Left lung (tissue), 10 donors: Measurements from ENCODE around the gene MAST1. TPM values are rescaled to one million over a fixed set of nuclear protein-coding genes. Genes with fewer than 3 reads are reported as not detected.
A peak's percentile ranks its signal among the peaks of the same experiment; 100 is the strongest.

Experiments
- ATAC-seq: fragments of 200-7000 bp; cut with Tn5 transposase; one replicate; pipeline ENCODE4 v1.9.1; 2020; ENCODE audit warnings: moderate library complexity
- DNase-seq, 4 donors: peaks; one replicate each; pipeline ENCODE4 v3.0.0-alpha.2; 2013 to 2020
- H3K27ac ChIP-seq, 2 donors: fragments of 200-600 bp; sonication (generic) in 1 of 2; one replicate each; pipeline versions ENCODE4 v1.5.0 to v1.8.0; 2020 to 2021
- H3K27me3 ChIP-seq, 2 donors: fragments of 200-600 bp; sonication (generic) in 1 of 2; one replicate each; pipeline versions ENCODE4 v1.5.0 to v1.8.0; 2020 to 2021
- H3K36me3 ChIP-seq, 2 donors: fragments of 200-600 bp; sonication (generic) in 1 of 2; one replicate each; pipeline versions ENCODE4 v1.5.0 to v1.8.0; 2020 to 2021
- H3K4me1 ChIP-seq, 2 donors: fragments of 200-600 bp; one replicate each; pipeline ENCODE4 v1.8.0; 2021
- H3K4me3 ChIP-seq, 2 donors: fragments of 200-600 bp; sonication (generic) in 1 of 2; one replicate each; pipeline versions ENCODE4 v1.5.0 to v1.8.0; 2020 to 2021; ENCODE audit warnings: mild to moderate bottlenecking in 1 of 2
- H3K9me3 ChIP-seq, 2 donors: fragments of 200-600 bp; sonication (generic) in 1 of 2; one replicate each; pipeline versions ENCODE4 v1.5.0 to v1.8.0; 2020 to 2021
- intact Hi-C, 2 donors: fragments of 100-400 bp; cut with DNase I; formaldehyde crosslinking; loops; one replicate each; pipeline versions ENCODE4 v1.11.2 to v1.14.2; 2022
- polyA plus RNA-seq, 6 donors: library from polyadenylated mRNA; unstranded; fragments of 120-200 nt; gene quantifications; one replicate each; pipeline ENCODE4 v1.2.1, GENCODE V29; 2013; ENCODE audit not compliant: insufficient read length in 6 of 6
- total RNA-seq, 2 donors: library from RNA; stranded (reverse); fragmentation: NEBNext Ultra II Directional; extraction: Animal tissue kit (Norgen Biotek cat#: 25700); gene quantifications; one replicate each; pipeline ENCODE4 v1.2.1, GENCODE V29; 2021
- TF ChIP-seq, protein P1 (sequence below), 2 donors: fragments of 200-600 bp; sonication (generic) in 1 of 2; IDR thresholded peaks; one replicate each; pipeline versions ENCODE4 v1.5.0 to v1.8.0; 2021; ENCODE audit warnings: antibody characterized with exemption in 2 of 2
- donor health status: DM: no; HTN: yes; CAD: no.
- donor health status: DM: no; HTN: no; CAD: no.

The MAST1 gene
- total and polyA plus RNA-seq, 8 donors = 0.15 to 2.4 (median 1.5) TPM

GRCh38 chr19:12790628-12791344 is 47.5 kb upstream of the MAST1 start:
- peak overlapping the region; percentile 92 to 98 for H3K4me3 ChIP-seq
- TF ChIP-seq, protein P1, sequence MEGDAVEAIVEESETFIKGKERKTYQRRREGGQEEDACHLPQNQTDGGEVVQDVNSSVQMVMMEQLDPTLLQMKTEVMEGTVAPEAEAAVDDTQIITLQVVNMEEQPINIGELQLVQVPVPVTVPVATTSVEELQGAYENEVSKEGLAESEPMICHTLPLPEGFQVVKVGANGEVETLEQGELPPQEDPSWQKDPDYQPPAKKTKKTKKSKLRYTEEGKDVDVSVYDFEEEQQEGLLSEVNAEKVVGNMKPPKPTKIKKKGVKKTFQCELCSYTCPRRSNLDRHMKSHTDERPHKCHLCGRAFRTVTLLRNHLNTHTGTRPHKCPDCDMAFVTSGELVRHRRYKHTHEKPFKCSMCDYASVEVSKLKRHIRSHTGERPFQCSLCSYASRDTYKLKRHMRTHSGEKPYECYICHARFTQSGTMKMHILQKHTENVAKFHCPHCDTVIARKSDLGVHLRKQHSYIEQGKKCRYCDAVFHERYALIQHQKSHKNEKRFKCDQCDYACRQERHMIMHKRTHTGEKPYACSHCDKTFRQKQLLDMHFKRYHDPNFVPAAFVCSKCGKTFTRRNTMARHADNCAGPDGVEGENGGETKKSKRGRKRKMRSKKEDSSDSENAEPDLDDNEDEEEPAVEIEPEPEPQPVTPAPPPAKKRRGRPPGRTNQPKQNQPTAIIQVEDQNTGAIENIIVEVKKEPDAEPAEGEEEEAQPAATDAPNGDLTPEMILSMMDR (IDR thresholded peaks at IDR 0.05) = no peak
- peak overlapping the region; percentile 99 to 100 for H3K27ac ChIP-seq
- peaks cover 0 to 10% of the 10 kb centered on the region in 2 donors for H3K36me3 ChIP-seq
- H3K27me3 ChIP-seq = no peaks in the 10 kb centered on the region
- peaks cover 49 to 64% of the 10 kb centered on the region in 2 donors for H3K4me1 ChIP-seq
- DNase-seq (no peak), ATAC-seq (no peak)
- intact Hi-C loops = no loop called here
- H3K9me3 ChIP-seq = no peaks in the 10 kb centered on the region

GRCh38 chr19:12791345-12792050 is 46.8 kb upstream of the MAST1 start, which contains the start of gene JUNB:
Gene JUNB (plus strand): TSS chr19:12791486. CDS start chr19:12791772, 286 bp downstream.
- peak within 1 kb of the TSS; percentile 92 to 98 for H3K4me3 ChIP-seq
- TF ChIP-seq, protein P1 (IDR thresholded peaks at IDR 0.05) = no peak
- ATAC-seq (peak; percentile 52), DNase-seq (peak; percentile 95 to 98 (median 98))
- peaks cover 46 to 64% of the 10 kb centered on the region in 2 donors for H3K4me1 ChIP-seq
- H3K9me3 ChIP-seq = no peaks in the 10 kb centered on the region
- peaks cover 0 to 10% of the 10 kb centered on the region in 2 donors for H3K36me3 ChIP-seq
- H3K27me3 ChIP-seq = no peaks in the 10 kb centered on the region
- intact Hi-C loops = no loop called here
- H3K27ac ChIP-seq = peak within 1 kb of the TSS; percentile 99 to 100

DNA sequence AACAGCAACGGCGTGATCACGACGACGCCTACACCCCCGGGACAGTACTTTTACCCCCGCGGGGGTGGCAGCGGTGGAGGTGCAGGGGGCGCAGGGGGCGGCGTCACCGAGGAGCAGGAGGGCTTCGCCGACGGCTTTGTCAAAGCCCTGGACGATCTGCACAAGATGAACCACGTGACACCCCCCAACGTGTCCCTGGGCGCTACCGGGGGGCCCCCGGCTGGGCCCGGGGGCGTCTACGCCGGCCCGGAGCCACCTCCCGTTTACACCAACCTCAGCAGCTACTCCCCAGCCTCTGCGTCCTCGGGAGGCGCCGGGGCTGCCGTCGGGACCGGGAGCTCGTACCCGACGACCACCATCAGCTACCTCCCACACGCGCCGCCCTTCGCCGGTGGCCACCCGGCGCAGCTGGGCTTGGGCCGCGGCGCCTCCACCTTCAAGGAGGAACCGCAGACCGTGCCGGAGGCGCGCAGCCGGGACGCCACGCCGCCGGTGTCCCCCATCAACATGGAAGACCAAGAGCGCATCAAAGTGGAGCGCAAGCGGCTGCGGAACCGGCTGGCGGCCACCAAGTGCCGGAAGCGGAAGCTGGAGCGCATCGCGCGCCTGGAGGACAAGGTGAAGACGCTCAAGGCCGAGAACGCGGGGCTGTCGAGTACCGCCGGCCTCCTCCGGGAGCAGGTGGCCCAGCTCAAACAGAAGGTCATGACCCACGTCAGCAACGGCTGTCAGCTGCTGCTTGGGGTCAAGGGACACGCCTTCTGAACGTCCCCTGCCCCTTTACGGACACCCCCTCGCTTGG is 46.1 kb upstream of the MAST1 start:
- no peak for ATAC-seq
- intact Hi-C loops = no loop called here
- peaks cover 38 to 58% of the 10 kb centered on the region in 2 donors for H3K4me1 ChIP-seq
- TF ChIP-seq, protein P1 (IDR thresholded peaks at IDR 0.05) = no peak
- H3K27me3 ChIP-seq = no peaks in the 10 kb centered on the region
- no peaks in the 10 kb centered on the region for H3K9me3 ChIP-seq
- H3K4me3 ChIP-seq = peak overlapping the region; percentile 92 to 98
- peak overlapping the region; percentile 99 to 100 for H3K27ac ChIP-seq
- DNase-seq = peak in 3 of 4 donors; percentile 78 to 95 (median 79)
- H3K36me3 ChIP-seq = peaks cover 0 to 10% of the 10 kb centered on the region in 2 donors

GRCh38 chr19:12792853-12793289 is 45.4 kb upstream of the MAST1 start:
- peak overlapping the region; percentile 99 to 100 for H3K27ac ChIP-seq
- DNase-seq (no peak), ATAC-seq (no peak)
- H3K9me3 ChIP-seq = no peaks in the 10 kb centered on the region
- peaks cover 0 to 10% of the 10 kb centered on the region in 2 donors for H3K36me3 ChIP-seq
- H3K4me3 ChIP-seq = peak overlapping the region; percentile 92 to 98
- H3K4me1 ChIP-seq = peaks cover 33 to 52% of the 10 kb centered on the region in 2 donors
- TF ChIP-seq, protein P1 (IDR thresholded peaks at IDR 0.05) = no peak
- intact Hi-C loops = no loop called here
- H3K27me3 ChIP-seq = no peaks in the 10 kb centered on the region
